ENCODE results near the gene SRP9.
A peak's percentile ranks its signal among the peaks of the same experiment; 100 is the strongest.
"Not testable (repeated sequence)": the region's sequence is repeated elsewhere in the genome, so short reads cannot be mapped to it uniquely, and the experiment has no call there.

Gene SRP9

GRCh38 chr1:225757927-225758656 lies 19.5 kb upstream of the SRP9 start:
- DNase-seq: no peak

DNA sequence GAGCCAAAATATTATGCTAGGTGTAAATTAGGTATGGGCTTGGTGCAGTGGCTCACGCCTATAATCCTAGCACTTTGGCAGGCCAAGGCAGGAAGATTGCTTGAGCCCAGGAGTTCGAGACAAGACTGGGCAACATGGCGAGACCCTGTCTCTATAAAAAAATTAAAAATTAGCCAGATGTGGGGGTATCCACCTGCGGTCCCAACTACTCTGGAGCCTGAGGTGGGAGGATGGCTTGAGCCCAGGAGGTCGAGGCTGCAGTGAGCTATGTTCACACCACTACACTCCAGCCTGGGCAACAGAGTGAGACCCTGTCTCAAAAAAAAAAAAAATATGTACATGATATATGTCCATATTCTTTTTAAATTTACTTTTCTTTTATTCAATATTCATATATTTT lies 17.7 kb upstream of the SRP9 start:
- DNase-seq: not testable (repeated sequence)

GRCh38 chr1:225760531-225760930 lies 17.1 kb upstream of the SRP9 start:
- no peak for DNase-seq

GRCh38 chr1:225761395-225761794 lies 16.2 kb upstream of the SRP9 start:
- not testable (repeated sequence) for DNase-seq

DNA sequence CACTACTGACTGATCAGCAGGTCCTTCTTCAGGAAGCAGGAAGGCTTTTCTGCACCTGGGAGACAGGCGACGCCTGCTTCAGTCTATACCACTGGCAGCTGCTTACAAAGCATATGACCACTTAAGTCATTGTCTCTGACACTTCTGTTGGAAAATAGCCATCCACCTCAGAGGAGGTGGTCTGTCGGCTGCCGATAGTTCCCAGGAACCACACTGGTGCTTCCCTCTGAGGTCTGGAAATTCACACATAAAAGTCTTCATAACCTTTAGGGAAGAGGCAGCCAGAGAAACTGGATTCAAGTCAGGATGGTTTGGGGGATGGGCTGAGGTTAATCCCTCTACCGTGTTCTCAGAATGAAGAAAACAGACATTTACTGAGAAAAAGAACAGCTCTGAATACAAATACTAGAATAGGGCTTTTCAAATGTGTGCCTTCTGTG lies 15.6 kb upstream of the SRP9 start:
- no peak for DNase-seq

GRCh38 chr1:225762444-225762843 lies 15.2 kb upstream of the SRP9 start:
- DNase-seq: no peak

GRCh38 chr1:225763716-225764548 lies 13.7 kb upstream of the SRP9 start:
- DNase-seq: no peak

DNA sequence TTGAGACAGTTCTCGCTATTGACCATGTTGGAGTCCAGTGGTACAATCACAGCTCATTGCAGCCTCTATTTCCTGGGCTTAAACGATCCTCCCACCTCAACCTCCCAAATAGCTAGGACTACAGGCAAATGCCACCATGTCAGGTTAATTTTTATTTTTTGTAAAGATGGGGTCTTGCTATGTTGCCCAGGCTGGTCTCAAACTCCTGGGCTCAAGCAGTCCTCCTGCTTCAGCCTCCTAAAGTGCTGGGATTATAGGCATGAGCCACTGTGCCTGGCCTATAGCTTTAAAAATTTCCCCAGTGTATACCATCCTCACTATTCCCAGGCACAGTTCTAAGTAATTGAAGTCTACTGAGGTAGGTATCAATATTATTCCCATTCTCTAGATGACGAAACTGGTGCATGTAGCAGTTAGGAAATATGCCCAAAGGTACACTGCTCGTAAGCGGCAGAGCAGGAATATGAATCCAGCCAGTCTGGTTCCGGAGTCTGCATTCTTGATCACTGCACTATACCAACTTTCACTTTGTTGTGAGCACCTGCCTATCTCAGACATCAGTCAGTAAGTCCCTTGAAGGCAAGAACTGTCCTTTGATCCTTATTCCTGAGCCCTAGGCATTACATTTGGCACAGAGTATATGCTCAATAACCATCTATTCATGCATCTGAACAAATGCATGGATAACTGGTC lies 11.5 kb upstream of the SRP9 start:
- DNase-seq: no peak

GRCh38 chr1:225766967-225767633 lies 10.5 kb upstream of the SRP9 start:
- DNase-seq: no peak

DNA sequence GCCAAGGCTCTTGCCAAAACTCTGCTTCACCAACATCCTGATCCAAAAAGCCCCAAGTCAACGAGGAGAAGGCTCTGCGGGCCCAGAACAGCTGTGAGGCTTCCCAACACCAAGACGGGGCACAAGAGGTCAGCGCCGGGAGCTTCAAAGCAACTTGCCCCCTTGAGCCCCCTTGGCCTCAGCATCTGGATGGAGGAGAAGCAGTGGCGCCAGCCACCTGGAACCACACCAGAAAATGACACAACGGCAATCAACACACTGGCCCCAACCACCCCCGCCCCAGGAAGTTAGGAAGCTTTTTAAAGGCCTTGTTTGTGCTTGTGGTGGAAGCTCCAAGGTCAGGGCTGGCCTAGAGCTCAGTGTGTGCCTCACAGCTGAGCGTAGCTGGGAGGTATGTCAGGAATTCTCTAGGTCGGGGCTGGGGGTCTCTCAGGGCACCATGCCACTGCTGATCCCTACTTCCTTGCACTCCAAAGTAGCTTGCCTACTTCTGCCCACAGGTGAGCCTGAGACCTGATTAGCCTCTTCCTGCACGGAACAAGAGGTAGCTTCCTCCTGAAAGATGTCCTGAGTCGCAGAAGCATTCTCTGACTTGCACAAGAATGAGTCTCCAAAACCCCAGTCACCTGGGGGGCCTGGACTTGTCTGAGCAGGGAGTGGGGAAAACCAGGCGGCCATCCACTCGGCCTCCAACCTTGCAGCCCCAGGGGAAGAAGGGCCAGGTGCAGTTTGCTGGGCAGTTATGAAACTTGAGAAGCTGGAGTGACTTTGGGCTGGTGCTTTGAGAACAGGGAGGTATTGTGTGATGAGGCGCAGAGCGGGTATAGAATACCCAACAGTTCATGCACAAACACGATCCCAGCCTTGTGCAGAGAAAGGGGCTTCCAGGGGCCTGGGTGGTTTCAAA lies 9.7 kb upstream of the SRP9 start:
- DNase-seq: no peak

- no peak for DNase-seq
Measured at GRCh38 chr1:225768662-225769426, 8.8 kb upstream of the SRP9 start.

- DNase-seq: no peak
Measured at GRCh38 chr1:225769687-225770086, 7.9 kb upstream of the SRP9 start.

GRCh38 chr1:225770561-225771248 lies 6.9 kb upstream of the SRP9 start:
- DNase-seq: no peak

DNA sequence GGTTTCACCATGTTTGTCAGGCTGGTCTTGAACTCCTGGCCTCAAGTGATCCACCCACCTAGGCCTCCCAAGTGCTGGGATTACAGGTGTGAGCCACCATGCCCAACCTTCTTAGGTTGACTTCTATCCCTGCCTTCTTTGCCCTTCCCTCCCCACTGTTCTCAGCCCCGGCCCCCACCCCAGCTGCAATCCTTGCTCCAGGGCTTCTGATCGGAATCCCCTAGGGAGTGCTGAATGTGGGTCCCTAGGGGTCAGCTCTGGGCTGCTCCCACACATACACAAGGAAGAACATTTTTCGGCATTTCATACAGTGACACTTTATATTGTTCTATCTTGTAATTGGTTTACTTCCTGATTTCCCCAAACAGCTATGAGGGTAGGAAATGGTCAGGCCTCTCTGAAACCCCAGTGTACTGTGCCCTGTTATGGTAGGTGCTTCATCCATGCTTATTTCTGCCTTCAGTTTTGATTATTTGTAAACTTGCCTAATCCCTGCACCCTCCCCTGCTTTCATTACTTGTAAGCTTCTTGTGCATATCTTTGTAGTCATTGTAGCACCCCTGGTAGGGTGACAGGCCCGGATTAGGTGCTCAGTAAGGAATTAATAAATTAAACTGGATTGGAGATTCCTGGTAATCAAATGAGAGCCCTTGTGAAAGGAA lies 5.8 kb upstream of the SRP9 start:
- DNase-seq: no peak

DNA sequence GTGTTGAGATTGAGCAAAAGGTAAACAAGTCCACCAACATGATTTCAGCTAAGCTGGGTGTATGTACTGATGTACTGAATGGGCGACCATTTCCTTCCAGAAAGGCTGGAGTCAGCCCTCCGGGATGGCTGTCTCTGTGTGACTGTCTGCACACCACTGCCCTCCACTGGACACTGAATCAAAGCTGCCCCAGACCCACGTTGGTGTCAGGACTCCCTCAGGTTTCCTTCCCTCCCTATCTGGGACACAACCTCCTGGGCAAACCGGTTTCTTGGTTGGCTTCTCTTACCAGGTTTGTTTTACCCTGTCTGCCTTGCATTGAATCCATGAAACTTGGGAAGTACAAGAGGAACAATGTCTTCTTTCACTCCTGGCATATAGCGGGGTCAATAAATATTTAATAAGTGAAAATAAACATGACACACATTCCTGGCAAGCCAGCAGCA lies 5.3 kb upstream of the SRP9 start:
- peak; percentile 76 for DNase-seq

DNA sequence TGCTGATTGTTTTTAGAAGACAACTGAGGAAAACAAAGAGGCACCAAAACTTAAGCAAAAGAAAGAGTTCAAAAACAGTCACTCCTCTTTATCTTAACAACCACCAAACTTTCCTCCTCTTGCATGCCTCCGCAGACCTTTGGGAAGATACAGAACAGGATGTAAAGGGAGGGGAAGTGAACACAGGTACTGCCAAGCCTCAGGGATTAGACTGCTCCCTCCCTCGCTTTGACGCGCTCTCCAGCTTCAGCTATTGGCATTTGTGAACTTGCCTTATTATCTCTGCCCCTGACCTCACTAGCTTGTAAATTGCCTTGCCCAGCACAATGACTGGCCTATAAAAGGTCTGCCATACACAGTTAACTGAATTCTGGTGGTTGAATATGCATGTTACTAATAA lies 4.8 kb upstream of the SRP9 start:
- no peak for DNase-seq

GRCh38 chr1:225774281-225775147 lies 3.1 kb upstream of the SRP9 start:
- DNase-seq: no peak

DNA sequence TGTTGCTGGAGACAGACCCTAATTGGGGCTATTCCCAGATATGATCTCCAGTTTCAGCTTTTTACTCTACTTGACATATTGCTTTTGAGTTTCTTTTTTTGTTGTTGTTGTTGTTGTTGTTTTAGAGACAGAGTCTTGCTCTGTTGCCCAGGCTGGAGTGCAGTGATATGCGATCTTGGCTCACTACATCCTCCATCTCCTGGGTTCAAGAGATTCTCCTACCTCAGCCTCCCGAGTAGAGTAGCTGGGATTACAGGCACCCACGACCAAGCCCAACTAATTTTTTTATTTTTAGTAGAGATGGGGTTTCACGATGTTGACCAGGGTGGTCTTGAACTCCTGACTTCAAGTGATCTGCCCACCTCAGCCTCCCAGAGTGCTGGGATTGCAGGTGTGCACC lies 1.3 kb upstream of the SRP9 start:
- no peak for DNase-seq

- DNase-seq: no peak
Measured at GRCh38 chr1:225777058-225777582, 506 bp upstream of the SRP9 start.

Data from GDM1 (cell line).